HG02943 (cell line): ENCODE results near the gene MAGI1.

Experiments
- ATAC-seq: cut with Tn5 transposase; IDR thresholded peaks from one replicate; pipeline ENCODE4 v1.9.1; 2021; ENCODE audit warnings: mild to moderate bottlenecking, low read depth, moderate library complexity; ENCODE audit not compliant: unreplicated experiment

The MAGI1 gene

GRCh38 chr3:65481085-65481484 lies 557.6 kb downstream of the MAGI1 start:
- ATAC-seq, result no peak

- ATAC-seq, result no peak
Measured at GRCh38 chr3:65479990-65480389, 558.7 kb downstream of the MAGI1 start.

- no peak for ATAC-seq
Measured at GRCh38 chr3:65478551-65479500, 559.9 kb downstream of the MAGI1 start.

GRCh38 chr3:65473736-65474135 lies 565.0 kb downstream of the MAGI1 start:
- ATAC-seq, result no peak

GRCh38 chr3:65472501-65472900 lies 566.2 kb downstream of the MAGI1 start:
- ATAC-seq, result no peak

- no peak for ATAC-seq
Measured at GRCh38 chr3:65466300-65466988, 572.3 kb downstream of the MAGI1 start.

GRCh38 chr3:65449841-65450428 lies 588.8 kb downstream of the MAGI1 start:
- ATAC-seq, result no peak

GRCh38 chr3:65448120-65448519 lies 590.6 kb downstream of the MAGI1 start:
- no peak for ATAC-seq

- no peak for ATAC-seq
Measured at GRCh38 chr3:65445573-65446169, 593.0 kb downstream of the MAGI1 start.

- ATAC-seq, result no peak
Measured at GRCh38 chr3:65444447-65444815, 594.3 kb downstream of the MAGI1 start.

GRCh38 chr3:65443739-65444446 lies 594.8 kb downstream of the MAGI1 start:
- no peak for ATAC-seq

GRCh38 chr3:65439641-65440284 lies 599.0 kb downstream of the MAGI1 start:
- ATAC-seq, result no peak

- ATAC-seq, result no peak
Measured at GRCh38 chr3:65438612-65439011, 600.1 kb downstream of the MAGI1 start.

- ATAC-seq, result no peak
Measured at GRCh38 chr3:65438096-65438495, 600.6 kb downstream of the MAGI1 start.

- ATAC-seq, result no peak
Measured at GRCh38 chr3:65436580-65436979, 602.1 kb downstream of the MAGI1 start.

- ATAC-seq, result no peak
Measured at GRCh38 chr3:65433480-65433879, 605.2 kb downstream of the MAGI1 start.

GRCh38 chr3:65432388-65433003 lies 606.2 kb downstream of the MAGI1 start:
- ATAC-seq, result no peak

- ATAC-seq, result no peak
Measured at GRCh38 chr3:65425880-65426279, 612.8 kb downstream of the MAGI1 start.

- ATAC-seq, result no peak
Measured at GRCh38 chr3:65422154-65422553, 616.6 kb downstream of the MAGI1 start.
